Pons (tissue), 1 donor: ENCODE data around the gene KRT75.
"Not testable (repeated sequence)": the region's sequence is repeated elsewhere in the genome, so short reads cannot be mapped to it uniquely, and the experiment has no call there.

Experiments
- DNase-seq: peaks from one replicate; pipeline ENCODE4 v3.0.0-alpha.2; 2016; ENCODE audit warnings: low spot score

Gene KRT75

GRCh38 chr12:52415870-52416750, 18.1 kb downstream of the KRT75 start:
- peak; percentile 3 for DNase-seq

GRCh38 chr12:52414936-52415335, 19.2 kb downstream of the KRT75 start:
- DNase-seq: no peak

GRCh38 chr12:52413782-52414345, 20.3 kb downstream of the KRT75 start:
- no peak for DNase-seq

DNA sequence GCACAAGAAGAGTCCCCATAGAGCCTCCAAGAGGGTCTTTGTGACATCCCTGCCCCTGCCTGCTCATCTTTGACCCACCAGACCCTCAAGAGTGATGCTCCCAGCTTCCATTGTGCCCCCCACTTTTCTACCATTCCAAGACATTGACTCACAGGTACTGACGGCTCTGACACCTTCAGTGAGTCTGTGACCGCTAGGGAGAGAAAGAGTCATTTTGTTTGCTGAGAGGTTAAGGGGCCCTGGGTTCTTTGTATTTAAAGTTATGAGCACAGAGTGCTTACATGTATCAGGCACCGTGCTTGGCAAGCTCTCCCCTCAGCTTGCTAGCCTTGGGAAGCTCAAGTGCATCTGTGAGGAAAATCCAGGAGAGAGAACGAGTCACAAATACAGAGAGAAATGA, 21.0 kb downstream of the KRT75 start:
- no peak for DNase-seq

DNA sequence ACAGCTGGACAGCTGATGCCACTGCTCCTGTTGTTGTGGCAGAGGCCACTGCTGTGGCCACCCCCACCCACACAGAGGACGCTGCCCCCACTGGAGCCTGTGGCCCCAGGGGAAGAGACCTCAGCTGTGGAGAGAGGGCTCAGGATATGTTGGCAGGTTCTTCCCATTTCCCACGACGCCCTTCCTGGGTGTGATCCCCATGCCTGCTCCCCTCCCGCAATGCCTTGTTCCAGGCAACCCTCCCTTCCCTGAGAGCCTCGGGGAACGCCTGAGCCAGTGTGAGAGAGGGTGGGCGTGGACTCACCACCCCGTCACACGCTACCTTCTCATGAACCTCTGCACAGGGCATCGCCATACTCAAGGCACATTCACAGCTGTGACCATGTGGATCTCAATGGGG, 22.4 kb downstream of the KRT75 start:
- DNase-seq: no peak

GRCh38 chr12:52410589-52411248, 23.5 kb downstream of the KRT75 start:
- not testable (repeated sequence) for DNase-seq

DNA sequence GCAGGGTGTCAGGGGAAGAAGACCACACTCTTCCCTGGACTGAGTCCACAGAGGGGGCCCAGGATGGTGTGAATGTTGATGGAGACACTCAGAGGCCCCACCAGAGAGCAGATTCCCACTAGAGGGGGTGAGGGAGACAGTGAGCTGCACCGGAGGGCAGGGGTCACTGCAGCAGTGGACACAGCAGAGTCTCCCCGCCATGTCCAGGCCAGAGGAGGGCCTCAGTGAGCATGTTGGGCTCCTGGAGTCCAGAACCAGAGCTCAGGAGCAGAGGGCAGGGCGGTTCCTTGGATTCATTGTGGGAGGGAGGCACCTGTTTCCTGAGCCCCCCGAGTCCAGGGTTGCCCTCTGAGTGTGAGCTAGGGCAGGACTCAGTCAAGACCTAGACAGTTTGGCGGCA, 26.3 kb downstream of the KRT75 start:
- DNase-seq: no peak

DNA sequence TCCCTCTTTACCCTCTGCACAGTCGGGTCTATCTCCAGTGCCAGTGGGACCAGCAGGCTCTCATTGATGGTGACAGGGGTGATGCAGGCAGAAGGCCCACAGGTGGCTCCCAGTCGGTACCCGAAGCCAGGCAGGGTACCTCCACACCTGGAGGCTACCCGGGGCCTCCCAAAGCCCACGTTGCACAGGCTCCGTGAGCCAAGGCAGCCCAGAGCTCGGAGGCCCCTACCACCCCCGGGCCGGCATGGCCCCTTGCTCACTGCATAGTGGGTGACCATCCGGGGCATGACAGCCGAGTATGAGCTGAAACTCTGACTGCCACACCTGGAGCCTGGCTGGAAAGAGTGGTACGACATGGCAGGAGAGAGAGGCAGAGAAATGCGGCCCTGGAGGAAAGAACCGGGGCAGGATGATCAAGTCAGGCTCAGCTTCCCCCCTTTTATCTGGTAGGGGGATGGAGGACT, 28.2 kb downstream of the KRT75 start, which contains the start of gene KRT82:
Gene KRT82, minus strand, starts transcription at position 414 of the 464 bp plus-strand sequence. Its CDS starts 58 bp downstream, at position 356.
- no peak for DNase-seq

GRCh38 chr12:52404951-52405350, 29.2 kb downstream of the KRT75 start:
- no peak for DNase-seq

- DNase-seq: no peak
Measured at GRCh38 chr12:52403561-52403960, 30.6 kb downstream of the KRT75 start.

DNA sequence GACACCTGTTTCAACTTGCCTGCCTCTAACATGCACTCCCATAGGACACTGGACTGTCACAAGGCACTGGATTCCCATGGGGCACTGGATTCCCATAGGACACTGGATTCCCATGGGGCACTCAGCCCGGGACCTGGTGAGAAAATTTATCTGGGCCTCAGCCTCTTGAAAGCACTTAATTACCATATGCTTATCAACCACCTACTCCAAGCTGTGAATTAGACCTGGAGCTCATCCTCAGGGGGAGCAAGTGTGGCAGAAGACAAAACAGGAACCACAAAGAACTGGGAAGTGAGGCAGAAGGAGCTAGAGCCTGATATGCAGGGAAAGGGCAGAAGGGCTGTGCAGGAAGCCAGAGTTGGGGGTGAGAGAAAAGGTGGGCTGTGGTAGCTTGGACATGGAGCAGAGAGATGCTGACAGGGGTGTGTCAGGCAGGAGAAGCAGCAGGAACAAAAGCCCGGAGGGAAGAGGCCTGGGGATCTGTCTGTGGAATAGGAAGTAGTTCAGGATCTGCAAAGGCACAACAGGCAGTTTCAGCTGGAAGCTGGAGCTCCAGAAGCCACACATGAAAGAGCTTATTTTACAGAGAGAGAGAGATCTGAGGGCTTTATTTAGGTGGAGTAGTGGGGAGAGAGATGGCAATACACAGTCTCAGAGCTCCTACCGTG, 31.2 kb downstream of the KRT75 start:
- no peak for DNase-seq

DNA sequence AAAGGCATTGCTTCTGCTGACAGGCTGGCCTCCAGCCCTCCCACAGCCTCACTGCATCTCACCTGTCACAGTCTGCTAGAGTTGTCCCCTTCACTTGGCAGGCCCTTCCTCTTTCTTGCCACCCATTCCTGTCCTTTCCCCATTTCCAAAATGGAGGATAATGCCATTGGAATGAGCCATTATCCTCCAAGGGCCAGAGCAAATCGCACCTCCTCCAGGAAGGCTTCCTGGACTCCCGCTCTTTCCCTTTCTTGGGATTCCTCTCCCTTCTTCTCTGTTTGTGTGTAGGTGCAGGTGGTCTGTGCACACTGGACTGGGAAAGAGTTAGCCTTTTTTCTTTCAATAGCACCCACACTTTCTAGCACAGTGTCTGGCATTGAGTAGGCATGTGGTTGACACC, 31.8 kb downstream of the KRT75 start:
- no peak for DNase-seq

- DNase-seq: no peak
Measured at GRCh38 chr12:52401926-52402325, 32.2 kb downstream of the KRT75 start.

GRCh38 chr12:52401526-52401925, 32.6 kb downstream of the KRT75 start:
- DNase-seq: no peak

DNA sequence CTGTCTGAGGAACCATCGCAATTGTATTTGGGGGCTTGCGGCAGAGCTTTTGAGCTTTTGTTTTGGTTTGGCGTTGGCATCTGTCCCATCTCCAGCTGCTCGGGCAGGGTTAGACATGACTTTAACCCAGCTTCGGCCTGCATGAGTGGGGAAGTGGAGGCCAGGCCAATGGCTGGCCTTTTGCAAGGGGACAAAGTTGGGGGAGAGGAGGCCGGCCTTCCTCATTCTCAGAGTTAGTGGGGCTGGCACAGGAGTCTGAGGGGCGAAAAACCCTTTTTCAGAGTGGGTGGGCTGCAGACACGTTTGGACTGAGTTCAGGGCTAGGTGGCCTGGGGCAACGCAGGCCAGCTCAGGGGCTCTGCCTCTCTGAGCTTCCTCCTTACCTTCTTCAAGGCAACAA, 33.3 kb downstream of the KRT75 start:
- DNase-seq: no peak

GRCh38 chr12:52399756-52400155, 34.4 kb downstream of the KRT75 start:
- no peak for DNase-seq

DNA sequence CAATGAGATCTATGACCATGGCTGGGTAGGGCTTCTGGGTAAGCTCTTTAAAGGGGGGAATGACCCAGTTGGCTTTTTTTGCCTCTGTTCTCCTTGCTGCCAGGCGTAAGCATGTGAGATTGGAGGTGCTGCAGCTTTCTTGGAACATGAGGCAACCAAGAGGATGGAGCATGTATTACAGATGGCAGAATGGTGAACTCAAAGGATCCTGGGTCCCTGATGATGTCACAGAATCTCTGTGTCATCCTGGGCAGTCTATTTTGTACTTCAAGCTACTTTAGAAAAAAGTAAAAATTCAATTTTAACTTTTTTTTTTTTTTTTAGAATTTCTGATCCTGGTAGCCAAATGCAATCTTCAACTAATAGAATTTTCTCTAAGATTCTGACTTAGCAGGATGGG, 36.0 kb downstream of the KRT75 start:
- DNase-seq: no peak

- DNase-seq: no peak
Measured at GRCh38 chr12:52396656-52397055, 37.5 kb downstream of the KRT75 start.

DNA sequence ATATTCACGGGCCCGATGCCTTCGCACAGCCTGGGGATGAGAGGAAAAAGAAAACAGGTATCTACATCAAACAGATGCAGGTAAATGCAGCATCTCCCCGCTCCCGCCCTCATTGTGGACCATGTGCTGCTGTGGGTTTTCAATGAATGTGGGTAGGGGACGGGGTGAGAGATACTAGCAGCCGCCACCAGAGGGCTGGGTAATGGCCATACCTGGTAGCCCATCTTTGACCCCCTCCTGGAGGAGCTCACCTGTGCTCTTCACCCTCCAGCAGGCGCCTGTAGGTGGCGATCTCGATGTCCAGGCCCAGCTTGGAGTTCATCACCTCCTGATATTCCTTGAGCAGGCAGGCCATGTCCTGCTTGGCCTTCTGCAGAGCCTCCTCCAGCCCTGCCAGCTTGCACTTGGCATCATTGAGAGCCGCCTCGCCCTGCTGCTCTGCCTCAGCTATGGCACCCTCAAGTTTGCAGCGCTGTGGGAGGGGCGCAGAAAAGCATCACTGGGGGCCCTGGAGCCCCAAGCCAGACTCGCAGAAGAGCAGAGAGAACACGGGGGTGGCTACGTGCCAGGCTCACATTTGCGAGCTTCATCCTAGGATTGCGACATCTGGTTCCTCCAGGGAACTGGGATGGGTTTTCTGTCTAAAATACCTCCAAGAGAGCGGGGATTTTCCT, 38.3 kb downstream of the KRT75 start:
- DNase-seq: no peak

- no peak for DNase-seq
Measured at GRCh38 chr12:52394836-52395405, 39.2 kb downstream of the KRT75 start.

DNA sequence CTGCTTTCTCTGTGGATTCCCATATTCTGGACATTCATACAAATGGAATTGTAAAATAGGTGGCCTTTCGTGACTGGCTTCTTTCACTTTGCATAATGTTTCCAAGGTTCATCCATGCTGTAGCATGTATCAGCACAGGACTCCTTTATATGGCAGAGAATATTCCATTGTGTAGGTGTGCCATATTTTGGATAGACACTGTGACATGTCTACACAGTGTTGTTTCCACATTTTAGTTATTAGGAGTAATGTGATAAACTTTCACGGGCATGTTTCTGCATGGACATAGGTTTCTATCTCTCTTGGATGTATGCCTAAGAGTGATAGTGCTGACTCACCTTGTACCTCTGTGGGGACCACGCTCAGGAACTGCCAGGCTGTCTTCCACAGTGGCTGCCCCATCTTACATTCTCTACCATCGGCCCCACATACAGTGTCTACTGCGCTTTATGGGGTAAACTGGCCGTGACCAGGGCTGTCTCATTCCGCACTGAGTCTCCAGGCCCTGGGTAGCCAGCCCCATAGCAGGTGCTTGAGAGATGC, 41.6 kb downstream of the KRT75 start:
- DNase-seq: no peak
